ENCODE results near the gene LMNA.

Gene LMNA

DNA sequence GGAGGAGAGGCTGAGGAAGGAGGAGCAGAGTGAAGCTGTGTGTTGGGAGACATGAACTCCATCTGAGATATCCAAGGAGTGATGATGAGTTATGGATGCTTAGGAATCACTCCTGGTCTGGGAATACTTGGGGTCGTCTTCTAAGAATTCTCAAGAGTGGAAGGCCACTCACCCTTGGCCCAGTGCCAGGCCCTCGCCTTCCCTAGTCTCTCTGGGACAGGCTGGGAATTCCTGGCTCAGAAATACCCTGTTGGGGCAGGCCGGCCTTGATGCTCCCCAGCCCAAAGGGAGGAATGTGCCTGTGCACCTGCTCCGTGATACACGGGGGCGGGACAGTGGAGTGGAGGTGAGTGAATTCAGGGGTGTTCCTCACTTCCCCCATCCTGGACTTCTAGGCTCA, 12.6 kb upstream of the LMNA start:
- peaks cover 5% of the 10 kb centered on the region; the same call in 1 of the 2 replicates for H3K4me1 ChIP-seq (ENCODE audit: insufficient read depth, low read length)
- no peak overlapping the region for H3K4me2 ChIP-seq (ENCODE audit: insufficient read depth, low read length)
- no peak overlapping the region for H3K9ac ChIP-seq (ENCODE audit: low read depth, low read length)
- no peak overlapping the region for H3K27ac ChIP-seq (ENCODE audit: low read length)
- no peaks in the 10 kb centered on the region for H3K36me3 ChIP-seq (ENCODE audit: insufficient read depth, low read length)
- H3K27me3 ChIP-seq (ENCODE audit: insufficient read depth, low read length, poor library complexity) = peaks cover 19% of the 10 kb centered on the region
- peaks cover 7% of the 10 kb centered on the region; the same call in 1 of the 2 replicates for H4K20me1 ChIP-seq (ENCODE audit: insufficient read depth, low read length)
- H3K4me3 ChIP-seq (ENCODE audit: low read depth in 1 of 2, low read length in 2 of 2) = no peak overlapping the region
- no peaks in the 10 kb centered on the region for H3K9me3 ChIP-seq (ENCODE audit: insufficient read depth, low read length, severe bottlenecking)
- TF ChIP-seq, protein P1, sequence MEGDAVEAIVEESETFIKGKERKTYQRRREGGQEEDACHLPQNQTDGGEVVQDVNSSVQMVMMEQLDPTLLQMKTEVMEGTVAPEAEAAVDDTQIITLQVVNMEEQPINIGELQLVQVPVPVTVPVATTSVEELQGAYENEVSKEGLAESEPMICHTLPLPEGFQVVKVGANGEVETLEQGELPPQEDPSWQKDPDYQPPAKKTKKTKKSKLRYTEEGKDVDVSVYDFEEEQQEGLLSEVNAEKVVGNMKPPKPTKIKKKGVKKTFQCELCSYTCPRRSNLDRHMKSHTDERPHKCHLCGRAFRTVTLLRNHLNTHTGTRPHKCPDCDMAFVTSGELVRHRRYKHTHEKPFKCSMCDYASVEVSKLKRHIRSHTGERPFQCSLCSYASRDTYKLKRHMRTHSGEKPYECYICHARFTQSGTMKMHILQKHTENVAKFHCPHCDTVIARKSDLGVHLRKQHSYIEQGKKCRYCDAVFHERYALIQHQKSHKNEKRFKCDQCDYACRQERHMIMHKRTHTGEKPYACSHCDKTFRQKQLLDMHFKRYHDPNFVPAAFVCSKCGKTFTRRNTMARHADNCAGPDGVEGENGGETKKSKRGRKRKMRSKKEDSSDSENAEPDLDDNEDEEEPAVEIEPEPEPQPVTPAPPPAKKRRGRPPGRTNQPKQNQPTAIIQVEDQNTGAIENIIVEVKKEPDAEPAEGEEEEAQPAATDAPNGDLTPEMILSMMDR (IDR thresholded peaks at IDR 0.05; ENCODE audit: borderline replicate concordance, extremely low read depth, low read length, poor library complexity, severe bottlenecking) = no peak
- TF ChIP-seq EZH2 (IDR thresholded peaks at IDR 0.05; ENCODE audit: borderline replicate concordance, low read depth, low read length, severe bottlenecking) = no peak
- H2AFZ ChIP-seq (ENCODE audit: low read depth, low read length) = no peak overlapping the region
- H3K79me2 ChIP-seq (ENCODE audit: insufficient read depth, low read length) = no peaks in the 10 kb centered on the region
- no peak for ATAC-seq (ENCODE audit: insufficient read depth, low read depth)
- no peak for DNase-seq

DNA sequence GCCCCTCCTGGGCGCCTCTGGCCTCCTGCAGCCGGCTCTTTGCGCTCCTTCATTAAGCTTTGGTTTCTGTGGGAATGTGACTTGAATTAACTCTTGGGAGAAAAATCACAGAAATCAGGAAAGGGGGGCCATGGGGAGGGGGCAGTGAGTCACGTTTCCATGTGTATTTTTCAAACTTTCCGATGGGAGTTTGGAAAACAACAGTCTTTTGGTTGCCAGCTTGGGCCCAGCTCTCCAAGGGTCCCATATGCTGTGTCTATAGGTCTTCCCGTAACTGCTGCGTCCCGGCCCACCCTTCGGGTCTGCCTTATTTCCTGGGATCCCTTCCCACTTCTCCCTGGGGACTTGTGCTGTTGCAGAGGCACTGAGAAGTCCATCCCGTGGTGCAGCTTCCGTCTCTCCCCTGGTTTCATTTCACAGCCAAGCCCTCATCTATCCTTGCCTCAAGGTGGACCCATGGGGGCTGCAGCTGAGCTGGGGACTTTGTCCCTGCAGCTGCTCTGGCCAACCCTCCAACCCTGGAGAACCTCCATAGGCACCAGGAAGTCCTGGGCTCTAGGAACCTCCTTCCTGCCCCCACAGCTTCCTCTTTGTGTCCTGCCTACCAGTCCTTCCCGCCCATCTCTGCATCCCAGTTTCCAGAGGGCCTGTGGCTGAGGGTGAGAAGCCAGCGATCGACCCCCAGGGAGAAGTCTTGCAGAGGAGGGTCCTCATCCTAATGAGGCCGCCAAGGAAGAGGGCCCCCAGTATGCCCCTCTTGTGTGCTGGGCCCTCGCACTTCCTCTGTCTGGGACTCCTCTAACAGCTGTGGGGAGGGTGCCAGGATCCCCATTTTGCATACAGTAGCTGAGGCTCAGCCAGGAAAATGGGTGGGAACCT, 11.6 kb upstream of the LMNA start:
- no peaks in the 10 kb centered on the region for H3K9me3 ChIP-seq (ENCODE audit: insufficient read depth, low read length, severe bottlenecking)
- no peak for DNase-seq
- H3K4me2 ChIP-seq (ENCODE audit: insufficient read depth, low read length) = no peak overlapping the region
- H4K20me1 ChIP-seq (ENCODE audit: insufficient read depth, low read length) = 0 out of 2 replicates have a peak, but pooled peaks cover 2% of the 10 kb centered on the region
- no peak overlapping the region for H3K9ac ChIP-seq (ENCODE audit: low read depth, low read length)
- H2AFZ ChIP-seq (ENCODE audit: low read depth, low read length) = no peak overlapping the region
- peaks cover 5% of the 10 kb centered on the region; the same call in 1 of the 2 replicates for H3K4me1 ChIP-seq (ENCODE audit: insufficient read depth, low read length)
- H3K4me3 ChIP-seq (ENCODE audit: low read depth in 1 of 2, low read length in 2 of 2) = no peak overlapping the region
- no peak for ATAC-seq (ENCODE audit: insufficient read depth, low read depth)
- no peaks in the 10 kb centered on the region for H3K36me3 ChIP-seq (ENCODE audit: insufficient read depth, low read length)
- peaks cover 23% of the 10 kb centered on the region for H3K27me3 ChIP-seq (ENCODE audit: insufficient read depth, low read length, poor library complexity)
- no peak for TF ChIP-seq EZH2 (IDR thresholded peaks at IDR 0.05; ENCODE audit: borderline replicate concordance, low read depth, low read length, severe bottlenecking)
- TF ChIP-seq, protein P1 (IDR thresholded peaks at IDR 0.05; ENCODE audit: borderline replicate concordance, extremely low read depth, low read length, poor library complexity, severe bottlenecking) = no peak
- H3K79me2 ChIP-seq (ENCODE audit: insufficient read depth, low read length) = no peaks in the 10 kb centered on the region
- H3K27ac ChIP-seq (ENCODE audit: low read length) = no peak overlapping the region

- TF ChIP-seq, protein P1 (IDR thresholded peaks at IDR 0.05; ENCODE audit: borderline replicate concordance, extremely low read depth, low read length, poor library complexity, severe bottlenecking) = no peak
- no peak for TF ChIP-seq EZH2 (IDR thresholded peaks at IDR 0.05; ENCODE audit: borderline replicate concordance, low read depth, low read length, severe bottlenecking)
- Histone ChIP-seq H3K79me2 (ENCODE audit: insufficient read depth, low read length) (no peaks in the 10 kb centered on the region), H3K4me3 (ENCODE audit: low read depth in 1 of 2, low read length in 2 of 2) (no peak overlapping the region), H2AFZ (ENCODE audit: low read depth, low read length) (no peak overlapping the region), H3K36me3 (ENCODE audit: insufficient read depth, low read length) (no peaks in the 10 kb centered on the region), H3K27me3 (ENCODE audit: insufficient read depth, low read length, poor library complexity) (peaks cover 23% of the 10 kb centered on the region), H3K4me1 (ENCODE audit: insufficient read depth, low read length) (peaks cover 5% of the 10 kb centered on the region; the same call in 1 of the 2 replicates), H3K9me3 (ENCODE audit: insufficient read depth, low read length, severe bottlenecking) (no peaks in the 10 kb centered on the region), H3K4me2 (ENCODE audit: insufficient read depth, low read length) (no peak overlapping the region), H3K9ac (ENCODE audit: low read depth, low read length) (no peak overlapping the region), H3K27ac (ENCODE audit: low read length) (no peak overlapping the region), H4K20me1 (ENCODE audit: insufficient read depth, low read length) (0 out of 2 replicates have a peak, but pooled peaks cover 2% of the 10 kb centered on the region)
- ATAC-seq (ENCODE audit: insufficient read depth, low read depth) (peak; percentile 28; the same call in 1 of the 3 replicates), DNase-seq (no peak)
Measured at GRCh38 chr1:156103521-156103947, 11.0 kb upstream of the LMNA start.

All from DND-41 (cell line).